CD4-positive, alpha-beta T cell (primary cell): Measurements from ENCODE around the gene PRSS48. TPM values are rescaled to one million over a fixed set of nuclear protein-coding genes. Genes with fewer than 3 reads are reported as not detected.
"Not testable (repeated sequence)": the region's sequence is repeated elsewhere in the genome, so short reads cannot be mapped to it uniquely, and the experiment has no call there.

Experiments
- ATAC-seq: fragments of 200-7000 bp; cut with Tn5 transposase; one replicate; pipeline ENCODE4 v1.10.0; 2022; ENCODE audit warnings: mild to moderate bottlenecking; ENCODE audit not compliant: poor library complexity
- CTCF ChIA-PET: fragments of 350-600 bp; sonication (Branson Sonifier 250); formaldehyde crosslinking; loops from one replicate; lab custom pipeline; 2021; ENCODE audit warnings: antibody characterized with exemption, inconsistent platforms; lab: Charles Lee
- POLR2A ChIA-PET: fragments of 350-600 bp; sonication (Branson Sonifier 250); formaldehyde crosslinking; loops from one replicate; lab custom pipeline; 2021; ENCODE audit warnings: antibody characterized with exemption, inconsistent platforms; lab: Charles Lee
- DNase-seq, 14 experiments: peaks; one replicate each; pipeline ENCODE4 v3.0.0-alpha.2; 2013 to 2020; ENCODE audit warnings: mixed read lengths in 2 of 14
- H3K27ac ChIP-seq, 2 donors: one replicate each; pipeline versions ENCODE4 v1.5.1 to v1.7.0; 2013; ENCODE audit warnings: low read length in 2 of 2, low read depth in 1 of 2, mild to moderate bottlenecking in 1 of 2
- H3K27me3 ChIP-seq, 2 experiments: 1 replicate in 1 of 2; 2 replicates in 1 of 2; pipeline versions ENCODE4 v1.6.1 to v1.7.0; 2013; ENCODE audit warnings: low read length in 2 of 2, control low read depth in 1 of 2, mild to moderate bottlenecking in 1 of 2, moderate library complexity in 1 of 2; ENCODE audit not compliant: insufficient read depth in 2 of 2, control insufficient read depth in 1 of 2
- H3K36me3 ChIP-seq: one replicate; pipeline ENCODE4 v1.6.1; 2013; ENCODE audit warnings: low read length, control low read depth; ENCODE audit not compliant: insufficient read depth
- H3K4me1 ChIP-seq: one replicate; pipeline ENCODE4 v1.6.1; 2013; ENCODE audit warnings: low read length, control low read depth; ENCODE audit not compliant: insufficient read depth
- H3K4me3 ChIP-seq: one replicate; pipeline ENCODE4 v1.5.1; 2013; ENCODE audit warnings: mild to moderate bottlenecking, low read length, moderate library complexity
- H3K9me3 ChIP-seq, 2 experiments: 1 replicate in 1 of 2; 2 replicates in 1 of 2; pipeline versions ENCODE4 v1.6.1 to v1.7.0; 2013; ENCODE audit warnings: low read length in 2 of 2, mild to moderate bottlenecking in 2 of 2, control low read depth in 1 of 2, moderate library complexity in 1 of 2; ENCODE audit not compliant: control insufficient read depth in 1 of 2, insufficient read depth in 1 of 2
- H3K27ac Mint-ChIP-seq: one replicate; pipeline ENCODE4 v1.8.0; 2020; ENCODE audit warnings: mixed read lengths
- H3K27me3 Mint-ChIP-seq: one replicate; pipeline ENCODE4 v1.8.0; 2021; ENCODE audit warnings: mixed read lengths
- H3K36me3 Mint-ChIP-seq: one replicate; pipeline ENCODE4 v1.8.0; 2021; ENCODE audit warnings: low read depth, mixed read lengths
- H3K4me1 Mint-ChIP-seq: one replicate; pipeline ENCODE4 v1.8.0; 2021; ENCODE audit warnings: low read depth, mixed read lengths
- H3K4me3 Mint-ChIP-seq: one replicate; pipeline ENCODE4 v1.8.0; 2020; ENCODE audit warnings: mild to moderate bottlenecking, mixed read lengths
- H3K9me3 Mint-ChIP-seq: one replicate; pipeline ENCODE4 v1.8.0; 2020; ENCODE audit warnings: mixed read lengths
- intact Hi-C, 2 experiments: fragments of 100-400 bp; cut with DNase I in 1 of 2; cut with micrococcal nuclease in 1 of 2; formaldehyde crosslinking; loops; one replicate each; pipeline versions ENCODE4 v1.15.1 to v1.9.0; 2023 to 2025; cut with DNase I, micrococcal nuclease
- total RNA-seq, 174 experiments: library from RNA in 2 of 174; stranded (reverse) in 2 of 174; gene quantifications; one replicate each; pipeline ENCODE4 v1.2.3 and lab custom pipeline; 2021 to 2026
- TF ChIP-seq, protein P1 (sequence below): fragments of 200-600 bp; IDR thresholded peaks from one replicate; pipeline ENCODE4 v1.8.0; 2022; ENCODE audit warnings: antibody characterized with exemption, mild to moderate bottlenecking

PRSS48 gene
- total RNA-seq, 2 experiments from 2014 or later = not detected

- no peaks in the 10 kb centered on the region for H3K9me3 Mint-ChIP-seq
- no peaks in the 10 kb centered on the region for H3K36me3 ChIP-seq
- peaks cover 42% of the 10 kb centered on the region for H3K27me3 Mint-ChIP-seq
- intact Hi-C loops = no loop called here
- ChIA-PET POLR2A (no interaction called here), CTCF (interaction anchor here (0.6 kb wide), 1 partner anchor 42 kb away, joined by 3 read pairs; no protein-coding TSS in a partner anchor)
- DNase-seq (no peak), ATAC-seq (no peak)
- H3K27ac Mint-ChIP-seq = no peak overlapping the region
- H3K4me1 ChIP-seq = no peaks in the 10 kb centered on the region
- H3K4me3 Mint-ChIP-seq = no peak overlapping the region
- no peaks in the 10 kb centered on the region for H3K36me3 Mint-ChIP-seq
- no peak overlapping the region for H3K27ac ChIP-seq
- H3K4me3 ChIP-seq = no peak overlapping the region
- H3K4me1 Mint-ChIP-seq = no peaks in the 10 kb centered on the region
- peaks cover 0 to 4% of the 10 kb centered on the region in 2 experiments for H3K27me3 ChIP-seq
- H3K9me3 ChIP-seq = no peaks in the 10 kb centered on the region
- TF ChIP-seq, protein P1, sequence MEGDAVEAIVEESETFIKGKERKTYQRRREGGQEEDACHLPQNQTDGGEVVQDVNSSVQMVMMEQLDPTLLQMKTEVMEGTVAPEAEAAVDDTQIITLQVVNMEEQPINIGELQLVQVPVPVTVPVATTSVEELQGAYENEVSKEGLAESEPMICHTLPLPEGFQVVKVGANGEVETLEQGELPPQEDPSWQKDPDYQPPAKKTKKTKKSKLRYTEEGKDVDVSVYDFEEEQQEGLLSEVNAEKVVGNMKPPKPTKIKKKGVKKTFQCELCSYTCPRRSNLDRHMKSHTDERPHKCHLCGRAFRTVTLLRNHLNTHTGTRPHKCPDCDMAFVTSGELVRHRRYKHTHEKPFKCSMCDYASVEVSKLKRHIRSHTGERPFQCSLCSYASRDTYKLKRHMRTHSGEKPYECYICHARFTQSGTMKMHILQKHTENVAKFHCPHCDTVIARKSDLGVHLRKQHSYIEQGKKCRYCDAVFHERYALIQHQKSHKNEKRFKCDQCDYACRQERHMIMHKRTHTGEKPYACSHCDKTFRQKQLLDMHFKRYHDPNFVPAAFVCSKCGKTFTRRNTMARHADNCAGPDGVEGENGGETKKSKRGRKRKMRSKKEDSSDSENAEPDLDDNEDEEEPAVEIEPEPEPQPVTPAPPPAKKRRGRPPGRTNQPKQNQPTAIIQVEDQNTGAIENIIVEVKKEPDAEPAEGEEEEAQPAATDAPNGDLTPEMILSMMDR = no peak
These were observed 48.5 kb upstream of the PRSS48 start for GRCh38 chr4:151228189-151229119.

DNA sequence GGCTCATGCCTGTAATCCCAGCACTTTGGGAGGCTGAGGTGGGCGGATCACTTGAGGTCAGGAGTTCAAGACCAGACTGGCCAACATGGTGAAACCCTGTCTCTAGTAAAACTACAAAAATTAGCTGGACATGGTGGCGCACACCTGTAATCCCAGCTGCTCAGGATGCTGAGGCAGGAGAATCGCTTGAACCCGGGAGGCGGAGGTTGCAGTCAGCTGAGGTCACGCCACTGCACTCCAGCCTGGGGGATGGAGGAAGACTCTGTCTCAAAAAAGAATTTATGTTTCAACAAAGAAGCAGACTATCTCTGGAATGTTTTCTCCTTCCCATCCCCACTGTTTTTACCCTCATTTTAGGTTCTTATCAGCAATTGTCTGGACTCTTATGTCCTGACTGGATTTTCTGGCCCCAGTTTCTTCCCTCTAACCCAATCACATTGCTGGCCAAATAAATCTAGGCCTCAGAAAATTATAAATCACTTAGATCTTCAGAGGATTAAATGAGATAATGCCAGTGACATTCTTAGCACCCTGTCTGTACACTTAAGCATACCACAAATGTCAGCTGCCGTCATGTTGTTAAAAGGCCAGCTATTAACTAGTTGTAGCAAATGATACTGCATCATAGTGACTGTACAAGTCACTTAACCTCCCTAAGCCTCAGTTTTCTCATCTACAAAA is 44.9 kb upstream of the PRSS48 start:
- Histone ChIP-seq H3K4me1 (no peaks in the 10 kb centered on the region), H3K27me3 (no peaks in the 10 kb centered on the region), H3K27ac (no peak overlapping the region), H3K9me3 (peaks cover 0 to 7% of the 10 kb centered on the region in 2 experiments), H3K36me3 (no peaks in the 10 kb centered on the region), H3K4me3 (no peak overlapping the region)
- ATAC-seq (no peak), DNase-seq (no peak)
- H3K27ac Mint-ChIP-seq = no peak overlapping the region
- H3K9me3 Mint-ChIP-seq = no peaks in the 10 kb centered on the region
- H3K27me3 Mint-ChIP-seq = peaks cover 26% of the 10 kb centered on the region
- no peak overlapping the region for H3K4me3 Mint-ChIP-seq
- TF ChIP-seq, protein P1 = no peak
- ChIA-PET POLR2A (no interaction called here), CTCF (interaction anchor here (1.1 kb wide), 1 partner anchor 10 kb away, joined by 4 read pairs; no protein-coding TSS in a partner anchor)
- intact Hi-C loops = no loop called here
- no peaks in the 10 kb centered on the region for H3K36me3 Mint-ChIP-seq
- no peaks in the 10 kb centered on the region for H3K4me1 Mint-ChIP-seq

GRCh38 chr4:151233600-151233999 is 43.4 kb upstream of the PRSS48 start:
- no peaks in the 10 kb centered on the region for H3K36me3 ChIP-seq
- H3K27me3 Mint-ChIP-seq = peaks cover 31% of the 10 kb centered on the region
- TF ChIP-seq, protein P1 = no peak
- no peak overlapping the region for H3K27ac ChIP-seq
- no peak overlapping the region for H3K4me3 Mint-ChIP-seq
- DNase-seq (no peak), ATAC-seq (no peak)
- H3K4me3 ChIP-seq = no peak overlapping the region
- POLR2A ChIA-PET = no interaction called here
- no peaks in the 10 kb centered on the region for H3K36me3 Mint-ChIP-seq
- H3K27ac Mint-ChIP-seq = no peak overlapping the region
- H3K27me3 ChIP-seq = peaks cover 0 to 4% of the 10 kb centered on the region in 2 experiments
- H3K4me1 ChIP-seq = no peaks in the 10 kb centered on the region
- CTCF ChIA-PET = no interaction called here
- H3K4me1 Mint-ChIP-seq = no peaks in the 10 kb centered on the region
- no peaks in the 10 kb centered on the region for H3K9me3 Mint-ChIP-seq
- intact Hi-C loops = no loop called here
- H3K9me3 ChIP-seq = peaks cover 0 to 7% of the 10 kb centered on the region in 2 experiments

DNA sequence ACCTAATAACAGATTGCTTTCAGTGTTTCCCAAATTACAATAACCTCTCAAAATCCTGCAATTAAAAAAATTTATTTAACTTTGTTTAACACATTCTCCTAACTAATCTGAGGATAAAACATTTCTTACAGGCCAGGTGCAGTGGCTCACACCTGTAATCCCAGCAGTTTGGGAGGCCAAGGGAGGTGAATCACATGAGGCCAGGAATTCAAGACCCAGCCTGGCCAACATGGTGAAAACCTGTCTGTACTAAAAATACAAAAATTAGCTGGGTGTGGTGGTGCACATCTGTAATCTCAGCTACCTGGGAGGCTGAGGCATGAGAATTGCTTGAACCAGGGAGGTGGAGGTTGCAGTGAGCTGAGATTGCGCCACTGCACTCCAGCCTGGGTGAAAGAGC is 41.6 kb upstream of the PRSS48 start:
- H3K27ac ChIP-seq, H3K4me3 ChIP-seq, H3K36me3 ChIP-seq, H3K9me3 ChIP-seq, H3K4me1 ChIP-seq, ATAC-seq, H3K36me3 Mint-ChIP-seq, H3K4me3 Mint-ChIP-seq, H3K4me1 Mint-ChIP-seq, H3K27ac Mint-ChIP-seq, H3K27me3 ChIP-seq, CTCF ChIA-PET, intact Hi-C loops, POLR2A ChIA-PET, DNase-seq, H3K9me3 Mint-ChIP-seq: not testable (repeated sequence)
- H3K27me3 Mint-ChIP-seq = peaks cover 34% of the 10 kb centered on the region
